GF-D8 (cell line): Measurements from ENCODE around the gene LCE2A.

Experiments
- DNase-seq: peaks from one replicate; lab custom pipeline; 2025; lab: John Stamatoyannopoulos, UW

LCE2A gene

DNA sequence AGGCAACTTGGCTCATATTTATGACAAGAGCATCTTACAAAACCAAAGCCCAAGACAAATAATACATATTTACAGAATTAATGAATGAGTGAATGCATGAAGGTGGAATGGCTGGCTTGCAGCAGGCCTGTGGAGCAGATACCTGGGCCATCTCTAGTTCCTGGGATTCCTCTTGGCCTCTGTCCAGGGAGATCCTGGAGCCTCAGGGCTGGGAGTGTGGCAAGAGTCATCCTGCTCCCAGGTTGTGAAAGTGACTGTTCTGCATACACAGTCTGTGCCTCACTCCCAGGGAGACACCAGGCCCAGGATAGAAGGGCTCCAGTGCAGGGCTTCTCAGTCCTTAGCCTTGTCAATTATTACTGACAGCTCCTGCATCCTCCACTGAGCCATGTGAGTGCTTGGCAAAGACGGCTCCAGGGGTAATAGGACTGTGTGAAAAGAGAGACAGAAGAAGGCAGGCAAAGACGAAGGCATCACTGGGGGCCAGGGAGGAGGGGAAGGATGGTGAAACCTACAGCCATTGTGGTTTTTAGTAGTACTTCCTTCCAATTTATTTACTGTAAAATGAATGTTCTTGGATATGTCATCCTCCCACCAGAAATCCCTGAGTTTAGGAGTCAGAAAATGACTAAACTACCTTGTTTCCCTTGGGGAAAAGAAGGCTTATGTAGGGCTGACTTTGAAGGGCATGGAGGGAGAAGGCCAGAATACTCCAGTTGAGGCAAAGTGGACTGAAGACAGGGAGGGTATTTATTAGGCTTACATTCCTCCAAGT lies 45.4 kb downstream of the LCE2A start:
- DNase-seq = no peak

DNA sequence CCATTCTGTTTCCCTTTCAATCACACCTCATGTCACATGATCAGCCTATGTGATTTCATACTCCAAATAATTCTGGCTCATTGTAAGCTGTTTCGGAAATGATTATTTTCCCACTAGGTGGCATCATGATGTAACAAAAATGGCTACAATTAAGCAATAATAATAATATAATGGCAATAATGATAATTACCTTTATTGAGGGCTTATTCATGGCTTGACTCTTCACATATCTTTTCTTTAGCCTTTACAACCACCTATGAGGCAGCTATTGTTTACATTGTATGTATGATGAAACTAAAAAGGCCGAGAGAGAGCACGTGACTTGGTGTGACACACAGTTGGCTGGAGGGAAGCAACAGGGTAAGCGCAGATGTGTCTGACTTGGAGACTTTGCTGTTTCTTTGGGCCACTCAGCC lies 47.2 kb downstream of the LCE2A start:
- DNase-seq = no peak

DNA sequence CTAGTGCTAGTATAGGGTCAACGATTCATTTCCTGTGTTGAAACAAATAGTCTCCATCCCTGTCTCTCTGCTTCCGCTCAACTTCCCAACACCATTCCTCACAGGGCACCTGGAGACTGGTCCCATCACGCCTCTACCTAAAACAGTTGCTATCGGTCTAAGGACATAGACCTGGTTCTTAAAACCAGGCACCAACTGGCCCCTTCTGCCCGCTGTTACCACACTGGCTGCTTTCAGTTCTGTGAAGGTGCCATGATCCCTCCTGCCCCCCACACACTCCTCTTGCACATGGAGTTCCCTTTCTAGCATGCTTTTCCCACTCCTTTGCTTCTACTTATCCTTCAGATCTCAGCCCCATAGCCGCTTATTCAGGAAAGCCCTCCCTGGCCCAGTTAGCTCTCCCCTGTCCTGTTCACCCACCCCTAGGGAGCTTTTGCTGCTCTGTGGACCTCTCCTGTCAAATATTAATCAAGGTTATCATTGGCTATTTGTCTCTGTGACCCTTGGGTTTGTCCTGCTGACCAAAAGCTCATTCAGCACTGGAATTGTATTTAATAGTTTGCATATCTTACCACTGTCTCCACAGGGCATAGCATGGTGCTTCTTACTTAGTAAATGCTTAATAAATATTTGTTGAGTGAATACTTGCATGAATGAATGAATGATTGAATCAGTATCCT lies 47.8 kb downstream of the LCE2A start:
- no peak for DNase-seq

DNA sequence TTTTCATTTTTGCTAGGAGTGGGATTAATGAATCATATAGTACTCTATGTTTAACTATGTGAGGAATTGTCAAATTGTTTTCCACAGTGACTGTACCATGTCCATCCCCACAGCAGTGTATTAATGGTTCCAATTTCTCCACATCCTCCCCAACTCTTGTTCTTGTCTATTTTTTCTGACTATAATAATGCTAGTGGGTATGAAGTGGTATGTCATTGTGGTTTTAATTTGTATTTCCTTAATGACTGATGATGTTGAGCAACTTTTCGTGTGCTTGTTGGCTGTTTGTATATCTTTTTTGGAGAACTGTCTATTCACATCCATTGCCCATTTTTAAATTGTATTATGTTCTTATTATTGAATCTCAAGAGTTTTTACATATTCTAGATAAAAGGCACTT lies 49.7 kb downstream of the LCE2A start:
- no peak for DNase-seq
